HFF-Myc (cell line): ENCODE data around the gene GDPD5.

Experiments used
- DNase-seq: peaks from one replicate; pipeline ENCODE4 v3.0.0-alpha.2; 2011; ENCODE audit warnings: low read depth; ENCODE audit errors: extremely low read depth
- H3K4me3 ChIP-seq: replicated peaks from 2 replicates; pipeline ENCODE4 v1.5.1; 2011; ENCODE audit warnings: low read depth, mild to moderate bottlenecking, control low read depth, low read length
- CTCF ChIP-seq: IDR thresholded peaks from 2 replicates; pipeline ENCODE4 v1.5.1; 2012; ENCODE audit warnings: mild to moderate bottlenecking, low read depth, low read length, control low read depth; ENCODE audit errors: missing control alignments

The GDPD5 gene

GRCh38 chr11:75485742-75486141 is 40.0 kb downstream of the GDPD5 start:
- no peak for DNase-seq
- TF ChIP-seq CTCF, result no peak
- no peak overlapping the region for H3K4me3 ChIP-seq

GRCh38 chr11:75482931-75483469 is 42.7 kb downstream of the GDPD5 start:
- no peak overlapping the region for H3K4me3 ChIP-seq
- no peak for DNase-seq
- no peak for TF ChIP-seq CTCF

- no peak overlapping the region for H3K4me3 ChIP-seq
- no peak for DNase-seq
- TF ChIP-seq CTCF, result no peak
Measured at GRCh38 chr11:75481922-75482606, 43.7 kb downstream of the GDPD5 start.

GRCh38 chr11:75481223-75481921 is 44.4 kb downstream of the GDPD5 start:
- no peak for TF ChIP-seq CTCF

GRCh38 chr11:75480185-75481175 is 45.3 kb downstream of the GDPD5 start:
- DNase-seq, result no peak
- H3K4me3 ChIP-seq, result no peak overlapping the region
- TF ChIP-seq CTCF, result no peak

More at GRCh38 chr11:75481223-75481921, 44.4 kb downstream of the GDPD5 start:
- no peak overlapping the region for H3K4me3 ChIP-seq
- DNase-seq, result no peak

- H3K4me3 ChIP-seq, result no peak overlapping the region
- no peak for TF ChIP-seq CTCF
- no peak for DNase-seq
Measured at GRCh38 chr11:75479597-75480145, 46.1 kb downstream of the GDPD5 start.
